ENCODE measurements around the gene ABHD13.

Gene ABHD13

DNA sequence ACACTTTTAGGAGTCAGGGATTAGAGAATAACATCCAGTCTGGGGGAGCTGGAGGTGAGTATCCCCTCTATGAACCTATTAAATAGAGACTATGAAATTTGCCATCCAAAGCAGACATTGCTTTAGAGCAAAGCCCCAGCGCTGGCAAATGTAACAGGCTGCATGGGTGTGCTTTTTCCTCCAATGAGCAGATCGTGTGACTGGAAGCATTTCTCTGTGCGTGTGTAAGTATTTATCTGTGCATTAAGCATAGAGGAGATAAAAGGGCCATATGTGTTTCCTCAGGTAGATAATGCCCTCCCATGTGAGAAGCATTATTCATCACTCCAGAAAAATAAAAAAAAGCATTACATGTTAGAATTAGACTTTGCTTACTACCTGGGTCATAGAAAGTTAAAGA is 52.2 kb downstream of the ABHD13 start:
- DNase-seq, result no peak
- WGBS (ENCODE audit: extremely low coverage, insufficient coverage, insufficient read length), result no CpG with 5 or more reads among the region's 3 CpGs
- no peak overlapping the region for H2AFZ ChIP-seq (ENCODE audit: insufficient read depth, low read length, poor library complexity)

DNA sequence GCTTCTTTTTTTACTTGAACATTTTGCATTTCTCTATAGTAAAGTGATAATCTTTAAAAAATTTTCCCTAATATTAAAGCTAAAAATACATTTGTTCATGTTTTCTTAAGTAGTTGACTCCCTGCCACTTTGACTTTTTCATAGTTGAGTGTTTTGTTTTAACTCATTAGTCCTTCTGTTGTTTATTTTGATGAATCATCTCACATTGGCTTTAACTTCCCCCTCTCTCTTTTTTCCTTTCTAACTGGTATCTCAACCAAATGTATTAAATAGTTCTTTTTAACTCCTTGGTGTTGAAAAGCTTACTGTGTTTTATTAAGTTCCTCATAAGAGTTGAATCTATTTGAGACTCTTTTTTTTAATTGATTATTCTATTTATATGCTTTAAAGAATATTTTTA is 54.1 kb downstream of the ABHD13 start:
- Histone ChIP-seq H4K12ac (ENCODE audit: low read depth, low read length) (no peak overlapping the region), H3K9me3 (ENCODE audit: insufficient read depth, low read depth, low read length) (no peaks in the 10 kb centered on the region), H2AK5ac (ENCODE audit: low read length) (no peak overlapping the region), H3K27ac (ENCODE audit: low read depth, low read length) (no peak overlapping the region), H3K18ac (ENCODE audit: low read length) (no peak overlapping the region), H2AFZ (ENCODE audit: insufficient read depth, low read length, poor library complexity) (no peak overlapping the region), H3K14ac (ENCODE audit: low read length) (no peak overlapping the region), H3K79me1 (ENCODE audit: low read length) (no peaks in the 10 kb centered on the region), H3K27me3 (ENCODE audit: insufficient read depth, low read length) (no peaks in the 10 kb centered on the region), H2BK5ac (ENCODE audit: low read depth, low read length, poor library complexity) (no peak overlapping the region), H2BK12ac (ENCODE audit: low read length) (no peak overlapping the region), H3K79me2 (ENCODE audit: control insufficient read depth, insufficient read depth, low read length, poor library complexity) (no peaks in the 10 kb centered on the region), H2BK120ac (ENCODE audit: insufficient read depth, low read length, poor library complexity) (no peak overlapping the region), H3K36me3 (ENCODE audit: control insufficient read depth in 1 of 2, insufficient read depth in 2 of 2, low read length in 2 of 2) (no peaks in the 10 kb centered on the region), H3K4ac (ENCODE audit: low read depth, low read length) (no peak overlapping the region), H3K23ac (ENCODE audit: low read length) (no peak overlapping the region), H3K4me1 (ENCODE audit: control insufficient read depth in 1 of 2, insufficient read depth in 2 of 2, low read length in 2 of 2) (no peaks in the 10 kb centered on the region), H4K8ac (ENCODE audit: low read depth, low read length) (no peak overlapping the region), H4K91ac (ENCODE audit: low read depth, low read length) (no peak overlapping the region), H3K4me3 (ENCODE audit: low read depth, low read length) (no peak overlapping the region), H3K9ac (ENCODE audit: low read length) (no peak overlapping the region), H3K4me2 (ENCODE audit: low read length) (no peak overlapping the region)
- DNase-seq, result no peak

More for the DNA sequence above, 52.2 kb downstream of the ABHD13 start:
- H3K27ac ChIP-seq (ENCODE audit: low read depth, low read length), result no peak overlapping the region
- H2AK5ac ChIP-seq (ENCODE audit: low read length), result no peak overlapping the region
- H3K4me3 ChIP-seq (ENCODE audit: low read depth, low read length), result no peak overlapping the region
- H4K91ac ChIP-seq (ENCODE audit: low read depth, low read length), result no peak overlapping the region
- no peak overlapping the region for H3K18ac ChIP-seq (ENCODE audit: low read length)
- H2BK120ac ChIP-seq (ENCODE audit: insufficient read depth, low read length, poor library complexity), result no peak overlapping the region
- H3K4me1 ChIP-seq (ENCODE audit: control insufficient read depth in 1 of 2, insufficient read depth in 2 of 2, low read length in 2 of 2), result no peaks in the 10 kb centered on the region
- H3K27me3 ChIP-seq (ENCODE audit: insufficient read depth, low read length), result no peaks in the 10 kb centered on the region
- H3K23ac ChIP-seq (ENCODE audit: low read length), result no peak overlapping the region
- H2BK12ac ChIP-seq (ENCODE audit: low read length), result no peak overlapping the region
- H3K9me3 ChIP-seq (ENCODE audit: insufficient read depth, low read depth, low read length), result no peaks in the 10 kb centered on the region
- H3K9ac ChIP-seq (ENCODE audit: low read length), result no peak overlapping the region
- no peak overlapping the region for H3K4ac ChIP-seq (ENCODE audit: low read depth, low read length)
- H3K4me2 ChIP-seq (ENCODE audit: low read length), result no peak overlapping the region
- no peak overlapping the region for H2BK5ac ChIP-seq (ENCODE audit: low read depth, low read length, poor library complexity)
- H4K8ac ChIP-seq (ENCODE audit: low read depth, low read length), result no peak overlapping the region
- H3K79me2 ChIP-seq (ENCODE audit: control insufficient read depth, insufficient read depth, low read length, poor library complexity), result no peaks in the 10 kb centered on the region
- H3K14ac ChIP-seq (ENCODE audit: low read length), result no peak overlapping the region
- no peaks in the 10 kb centered on the region for H3K79me1 ChIP-seq (ENCODE audit: low read length)
- H4K12ac ChIP-seq (ENCODE audit: low read depth, low read length), result no peak overlapping the region
- H3K36me3 ChIP-seq (ENCODE audit: control insufficient read depth in 1 of 2, insufficient read depth in 2 of 2, low read length in 2 of 2), result no peaks in the 10 kb centered on the region

DNA sequence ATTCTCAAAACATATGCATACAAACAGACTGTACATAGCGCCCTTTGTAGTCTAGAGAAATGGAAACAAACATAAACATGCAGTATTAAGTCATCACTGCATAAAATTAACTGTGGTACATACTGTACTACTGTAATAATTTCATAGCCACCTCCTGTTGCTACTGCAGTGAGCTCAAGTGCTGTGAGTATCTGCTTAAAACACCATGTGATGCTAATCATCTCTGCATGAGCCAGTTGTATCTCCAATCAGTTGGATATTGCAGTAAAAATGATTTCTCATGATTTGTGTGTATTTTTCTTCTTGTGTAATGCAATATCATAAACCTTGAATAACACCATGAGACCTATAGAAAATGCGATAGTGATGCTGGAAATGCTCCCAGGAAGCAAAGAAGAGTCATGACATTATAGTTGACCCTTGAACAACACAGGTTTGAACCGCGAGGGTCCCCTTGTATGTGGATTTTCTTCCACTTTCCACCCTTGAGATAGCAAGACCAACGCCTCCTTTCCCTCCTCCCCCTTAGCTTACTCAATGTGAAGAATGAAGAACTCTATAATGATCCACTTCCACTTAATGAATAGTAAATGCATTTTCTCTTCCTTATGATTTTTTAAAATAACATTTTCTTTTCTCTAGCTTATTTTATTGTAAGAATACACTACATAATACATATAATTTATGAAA is 55.4 kb downstream of the ABHD13 start:
- Histone ChIP-seq H3K23ac (ENCODE audit: low read length) (no peak overlapping the region), H4K8ac (ENCODE audit: low read depth, low read length) (no peak overlapping the region), H3K18ac (ENCODE audit: low read length) (no peak overlapping the region), H2BK5ac (ENCODE audit: low read depth, low read length, poor library complexity) (no peak overlapping the region), H2AFZ (ENCODE audit: insufficient read depth, low read length, poor library complexity) (no peak overlapping the region), H3K36me3 (ENCODE audit: control insufficient read depth in 1 of 2, insufficient read depth in 2 of 2, low read length in 2 of 2) (no peaks in the 10 kb centered on the region), H3K9ac (ENCODE audit: low read length) (no peak overlapping the region), H3K4me2 (ENCODE audit: low read length) (no peak overlapping the region), H3K14ac (ENCODE audit: low read length) (no peak overlapping the region), H3K27me3 (ENCODE audit: insufficient read depth, low read length) (no peaks in the 10 kb centered on the region), H2AK5ac (ENCODE audit: low read length) (no peak overlapping the region), H3K27ac (ENCODE audit: low read depth, low read length) (no peak overlapping the region), H3K9me3 (ENCODE audit: insufficient read depth, low read depth, low read length) (no peaks in the 10 kb centered on the region), H4K12ac (ENCODE audit: low read depth, low read length) (no peak overlapping the region), H4K91ac (ENCODE audit: low read depth, low read length) (no peak overlapping the region), H3K4me3 (ENCODE audit: low read depth, low read length) (no peak overlapping the region), H3K79me1 (ENCODE audit: low read length) (no peaks in the 10 kb centered on the region), H3K4me1 (ENCODE audit: control insufficient read depth in 1 of 2, insufficient read depth in 2 of 2, low read length in 2 of 2) (no peaks in the 10 kb centered on the region), H2BK120ac (ENCODE audit: insufficient read depth, low read length, poor library complexity) (no peak overlapping the region), H3K79me2 (ENCODE audit: control insufficient read depth, insufficient read depth, low read length, poor library complexity) (no peaks in the 10 kb centered on the region), H2BK12ac (ENCODE audit: low read length) (no peak overlapping the region), H3K4ac (ENCODE audit: low read depth, low read length) (no peak overlapping the region)
- no CpG with 5 or more reads among the region's 5 CpGs for WGBS (ENCODE audit: extremely low coverage, insufficient coverage, insufficient read length)
- DNase-seq, result no peak

GRCh38 chr13:108274718-108275117 is 56.5 kb downstream of the ABHD13 start:
- no peak overlapping the region for H3K14ac ChIP-seq (ENCODE audit: low read length)
- H3K18ac ChIP-seq (ENCODE audit: low read length), result no peak overlapping the region
- no peak overlapping the region for H2BK12ac ChIP-seq (ENCODE audit: low read length)
- H3K9me3 ChIP-seq (ENCODE audit: insufficient read depth, low read depth, low read length), result no peaks in the 10 kb centered on the region
- no peak overlapping the region for H3K4me3 ChIP-seq (ENCODE audit: low read depth, low read length)
- H3K27ac ChIP-seq (ENCODE audit: low read depth, low read length), result no peak overlapping the region
- no peaks in the 10 kb centered on the region for H3K27me3 ChIP-seq (ENCODE audit: insufficient read depth, low read length)
- no peaks in the 10 kb centered on the region for H3K36me3 ChIP-seq (ENCODE audit: control insufficient read depth in 1 of 2, insufficient read depth in 2 of 2, low read length in 2 of 2)
- H4K8ac ChIP-seq (ENCODE audit: low read depth, low read length), result no peak overlapping the region
- DNase-seq, result no peak
- no peak overlapping the region for H2AK5ac ChIP-seq (ENCODE audit: low read length)
- no peaks in the 10 kb centered on the region for H3K79me1 ChIP-seq (ENCODE audit: low read length)
- H2BK5ac ChIP-seq (ENCODE audit: low read depth, low read length, poor library complexity), result no peak overlapping the region
- no peak overlapping the region for H2AFZ ChIP-seq (ENCODE audit: insufficient read depth, low read length, poor library complexity)
- no peak overlapping the region for H3K9ac ChIP-seq (ENCODE audit: low read length)
- H4K12ac ChIP-seq (ENCODE audit: low read depth, low read length), result no peak overlapping the region
- no peak overlapping the region for H3K4ac ChIP-seq (ENCODE audit: low read depth, low read length)
- H3K79me2 ChIP-seq (ENCODE audit: control insufficient read depth, insufficient read depth, low read length, poor library complexity), result no peaks in the 10 kb centered on the region
- H3K4me1 ChIP-seq (ENCODE audit: control insufficient read depth in 1 of 2, insufficient read depth in 2 of 2, low read length in 2 of 2), result no peaks in the 10 kb centered on the region
- no peak overlapping the region for H3K4me2 ChIP-seq (ENCODE audit: low read length)
- no peak overlapping the region for H3K23ac ChIP-seq (ENCODE audit: low read length)
- no peak overlapping the region for H2BK120ac ChIP-seq (ENCODE audit: insufficient read depth, low read length, poor library complexity)
- H4K91ac ChIP-seq (ENCODE audit: low read depth, low read length), result no peak overlapping the region
